Erythroblast (primary cell): Measurements from ENCODE around the gene BAIAP2.

Source experiments
- GATA1 ChIP-seq: IDR thresholded peaks from 2 replicates; pipeline ENCODE4 v1.6.1; 2011; ENCODE audit warnings: low read depth, mild to moderate bottlenecking, control low read depth, low read length, moderate library complexity
- POLR2A ChIP-seq: IDR thresholded peaks from 2 replicates; pipeline ENCODE4 v1.6.1; 2011; ENCODE audit warnings: mild to moderate bottlenecking, low read length

GRCh38 chr17:81084680-81085419, 49.9 kb downstream of the BAIAP2 start:
- TF ChIP-seq POLR2A (no peak), GATA1 (no peak)
